HG03103 (cell line): ENCODE measurements around the gene KRT6A.
"Not testable (repeated sequence)": the region's sequence is repeated elsewhere in the genome, so short reads cannot be mapped to it uniquely, and the experiment has no call there.

Experiments used
- ATAC-seq: cut with Tn5 transposase; IDR thresholded peaks from one replicate; pipeline ENCODE4 v1.9.1; 2021; ENCODE audit warnings: low read depth; ENCODE audit not compliant: unreplicated experiment

The KRT6A gene

GRCh38 chr12:52474212-52474611 lies 18.8 kb downstream of the KRT6A start:
- ATAC-seq: no peak

- no peak for ATAC-seq
Observed at GRCh38 chr12:52473768-52474167, 19.3 kb downstream of the KRT6A start, which contains the start of gene KRT6C. KRT6C (minus strand) TSS chr12:52473805; CDS start chr12:52473737, 68 bp downstream.

- ATAC-seq: no peak
Observed at GRCh38 chr12:52469853-52470252, 23.2 kb downstream of the KRT6A start.

GRCh38 chr12:52464897-52465296 lies 28.2 kb downstream of the KRT6A start:
- no peak for ATAC-seq

GRCh38 chr12:52461693-52462092 lies 31.4 kb downstream of the KRT6A start:
- ATAC-seq: no peak

- no peak for ATAC-seq
Observed at GRCh38 chr12:52458861-52459260, 34.2 kb downstream of the KRT6A start.

- no peak for ATAC-seq
Observed at GRCh38 chr12:52455821-52456220, 37.2 kb downstream of the KRT6A start.

- no peak for ATAC-seq
Observed at GRCh38 chr12:52454411-52455201, 38.5 kb downstream of the KRT6A start.

GRCh38 chr12:52452101-52452500 lies 41.0 kb downstream of the KRT6A start, which contains the start of gene KRT6B:
KRT6B (minus strand) TSS chr12:52452146; CDS start chr12:52452078, 68 bp downstream.
- no peak for ATAC-seq

- no peak for ATAC-seq
Observed at GRCh38 chr12:52448228-52448627, 44.8 kb downstream of the KRT6A start.

- ATAC-seq: not testable (repeated sequence)
Observed at GRCh38 chr12:52447196-52447595, 45.9 kb downstream of the KRT6A start.

GRCh38 chr12:52446367-52447045 lies 46.6 kb downstream of the KRT6A start:
- no peak for ATAC-seq

- no peak for ATAC-seq
Observed at GRCh38 chr12:52445876-52446275, 47.2 kb downstream of the KRT6A start.

GRCh38 chr12:52444647-52445595 lies 48.1 kb downstream of the KRT6A start:
- no peak for ATAC-seq

GRCh38 chr12:52443966-52444365 lies 49.1 kb downstream of the KRT6A start:
- ATAC-seq: no peak

- no peak for ATAC-seq
Observed at GRCh38 chr12:52442600-52443061, 50.4 kb downstream of the KRT6A start.

GRCh38 chr12:52441320-52441911 lies 51.6 kb downstream of the KRT6A start:
- ATAC-seq: no peak

- no peak for ATAC-seq
Observed at GRCh38 chr12:52440821-52441319, 52.2 kb downstream of the KRT6A start.

- ATAC-seq: no peak
Observed at GRCh38 chr12:52439845-52440244, 53.2 kb downstream of the KRT6A start.

GRCh38 chr12:52439420-52439819 lies 53.6 kb downstream of the KRT6A start:
- no peak for ATAC-seq
